BJ (cell line): Measurements from ENCODE around the gene SLC12A1. TPM values are rescaled to one million over a fixed set of nuclear protein-coding genes. Genes with fewer than 3 reads are reported as not detected.
"Not testable (repeated sequence)": the region's sequence is repeated elsewhere in the genome, so short reads cannot be mapped to it uniquely, and the experiment has no call there.

Experiments
- CTCF ChIA-PET: fragments of 350-600 bp; formaldehyde crosslinking; extraction: SDS; loops from one replicate; lab custom pipeline; 2021; ENCODE audit warnings: antibody characterized with exemption, inconsistent platforms; lab: Yijun Ruan, JAX
- POLR2A ChIA-PET: fragments of 300-600 bp; sonication (Branson Sonifier 250); formaldehyde crosslinking; extraction: SDS; loops from one replicate; lab custom pipeline; 2021; ENCODE audit warnings: antibody characterized with exemption; lab: Charles Lee
- DNase-seq: peaks from one replicate; pipeline ENCODE4 v3.0.0-alpha.2; 2011; ENCODE audit warnings: low read depth
- H3K27me3 ChIP-seq: 2 replicates; pipeline ENCODE4 v1.6.0; 2011; ENCODE audit warnings: low read length; ENCODE audit not compliant: control insufficient read depth, insufficient read depth
- H3K36me3 ChIP-seq: 2 replicates; pipeline ENCODE4 v1.5.1; 2011; ENCODE audit warnings: low read length; ENCODE audit not compliant: control insufficient read depth, insufficient read depth
- H3K4me3 ChIP-seq: 2 replicates; pipeline ENCODE4 v1.5.1; 2011; ENCODE audit warnings: low read depth, mild to moderate bottlenecking, control low read depth, low read length
- polyA plus RNA-seq: library from polyadenylated mRNA; depleted of rRNA; stranded (reverse); fragments of >200 nt; gene quantifications from 2 replicates; pipeline ENCODE4 v1.2.3, GENCODE V29; 2011
- TF ChIP-seq, protein P1 (sequence below): IDR thresholded peaks from 2 replicates; pipeline ENCODE4 v1.5.1; 2011; ENCODE audit warnings: low read depth, mild to moderate bottlenecking, control low read depth, inconsistent platforms, low read length, moderate library complexity; ENCODE audit not compliant: insufficient read depth

The SLC12A1 gene
- polyA plus RNA-seq, 1 experiment = not detected

DNA sequence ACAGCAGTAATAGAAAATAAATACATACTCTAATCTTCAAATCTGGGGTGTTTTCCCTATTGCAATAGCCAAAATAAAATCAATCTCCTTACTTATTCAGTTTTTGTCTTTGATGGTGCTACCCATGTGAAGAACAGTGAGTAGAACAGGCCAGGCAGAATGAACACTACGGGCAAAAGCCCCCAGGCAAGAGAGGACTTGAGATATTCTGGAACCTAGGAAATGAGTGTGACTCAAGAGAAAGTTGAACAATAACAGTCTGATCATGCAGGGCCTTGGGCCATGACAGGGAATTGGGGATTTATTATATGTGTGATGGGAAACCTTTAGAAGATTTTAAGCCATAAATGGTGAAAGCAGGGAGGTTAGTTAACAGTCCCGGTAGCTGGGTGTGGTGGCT lies 111.1 kb downstream of the SLC12A1 start:
- TF ChIP-seq, protein P1, sequence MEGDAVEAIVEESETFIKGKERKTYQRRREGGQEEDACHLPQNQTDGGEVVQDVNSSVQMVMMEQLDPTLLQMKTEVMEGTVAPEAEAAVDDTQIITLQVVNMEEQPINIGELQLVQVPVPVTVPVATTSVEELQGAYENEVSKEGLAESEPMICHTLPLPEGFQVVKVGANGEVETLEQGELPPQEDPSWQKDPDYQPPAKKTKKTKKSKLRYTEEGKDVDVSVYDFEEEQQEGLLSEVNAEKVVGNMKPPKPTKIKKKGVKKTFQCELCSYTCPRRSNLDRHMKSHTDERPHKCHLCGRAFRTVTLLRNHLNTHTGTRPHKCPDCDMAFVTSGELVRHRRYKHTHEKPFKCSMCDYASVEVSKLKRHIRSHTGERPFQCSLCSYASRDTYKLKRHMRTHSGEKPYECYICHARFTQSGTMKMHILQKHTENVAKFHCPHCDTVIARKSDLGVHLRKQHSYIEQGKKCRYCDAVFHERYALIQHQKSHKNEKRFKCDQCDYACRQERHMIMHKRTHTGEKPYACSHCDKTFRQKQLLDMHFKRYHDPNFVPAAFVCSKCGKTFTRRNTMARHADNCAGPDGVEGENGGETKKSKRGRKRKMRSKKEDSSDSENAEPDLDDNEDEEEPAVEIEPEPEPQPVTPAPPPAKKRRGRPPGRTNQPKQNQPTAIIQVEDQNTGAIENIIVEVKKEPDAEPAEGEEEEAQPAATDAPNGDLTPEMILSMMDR = no peak
- POLR2A ChIA-PET = no interaction called here
- DNase-seq = no peak
- CTCF ChIA-PET = interaction anchor here (0.9 kb wide), 1 partner anchor 31 kb away, joined by 3 read pairs; no protein-coding TSS in a partner anchor
- no peak overlapping the region for H3K4me3 ChIP-seq
- H3K27me3 ChIP-seq = peaks cover 3% of the 10 kb centered on the region; the same call in 1 of the 2 replicates
- H3K36me3 ChIP-seq = no peaks in the 10 kb centered on the region

DNA sequence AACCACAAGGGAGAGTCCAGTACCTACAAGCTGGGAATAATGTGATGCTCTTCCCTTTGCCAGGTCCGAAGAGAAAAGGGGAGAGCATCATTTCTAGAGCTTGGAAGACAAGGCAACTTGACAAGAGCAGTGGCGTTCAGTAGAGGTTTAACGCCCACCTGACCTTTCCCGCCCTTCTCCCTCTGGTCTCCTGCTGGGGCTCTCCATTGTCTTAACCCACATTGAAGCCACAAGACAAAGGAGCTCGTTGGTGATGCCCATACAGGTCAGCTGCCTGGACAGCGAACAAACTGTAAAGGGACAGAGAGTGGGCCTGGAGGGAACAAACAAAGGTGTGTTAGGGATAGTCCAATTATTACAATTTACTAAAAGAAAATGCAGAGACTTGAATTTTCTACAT lies 112.0 kb downstream of the SLC12A1 start:
- DNase-seq = no peak
- H3K4me3 ChIP-seq = no peak overlapping the region
- CTCF ChIA-PET = interaction anchor here (0.9 kb wide), 1 partner anchor 32 kb away, joined by 3 read pairs; no protein-coding TSS in a partner anchor
- TF ChIP-seq, protein P1 = no peak
- peaks cover 3% of the 10 kb centered on the region; the same call in 1 of the 2 replicates for H3K27me3 ChIP-seq
- POLR2A ChIA-PET = no interaction called here
- no peaks in the 10 kb centered on the region for H3K36me3 ChIP-seq

DNA sequence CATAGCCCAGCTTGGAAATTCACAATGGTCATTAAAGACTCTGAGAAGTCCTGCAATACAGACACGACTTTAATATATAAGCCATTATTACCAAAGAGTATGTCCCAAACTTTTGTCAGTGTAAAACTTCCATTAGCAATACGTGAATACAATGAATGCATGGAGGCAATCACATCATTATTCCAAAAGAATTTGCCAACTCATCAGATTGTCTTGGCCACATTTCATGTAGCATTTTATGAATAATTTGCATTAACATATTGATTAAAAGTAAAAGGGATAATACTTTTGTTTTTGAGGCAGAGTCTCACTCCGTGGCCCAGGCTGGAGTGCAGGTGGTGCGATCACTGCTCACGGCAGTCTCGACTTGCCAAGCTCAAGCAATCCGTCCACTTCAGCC lies 117.2 kb downstream of the SLC12A1 start:
- POLR2A ChIA-PET = no interaction called here

DNA sequence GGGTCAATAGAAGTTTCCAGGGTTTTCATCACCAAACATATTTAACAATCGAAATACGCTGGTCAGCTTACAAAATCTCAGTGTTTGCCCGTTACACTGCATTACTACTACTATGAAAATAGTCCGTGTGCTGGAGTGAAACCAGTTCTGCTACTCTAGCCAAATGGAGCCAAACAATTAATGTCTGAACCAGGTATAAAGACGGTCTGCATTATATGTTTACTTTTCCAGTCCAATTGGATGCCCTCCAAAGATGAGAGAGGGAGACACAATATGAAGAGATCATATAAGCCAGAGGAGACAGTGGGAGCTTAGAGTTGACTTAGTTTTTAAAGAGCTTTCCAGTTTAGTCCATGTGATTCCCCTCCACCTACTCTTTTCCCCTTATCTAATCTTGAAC lies 118.8 kb downstream of the SLC12A1 start:
- POLR2A ChIA-PET = no interaction called here
- CTCF ChIA-PET = no interaction called here

More for the DNA sequence above, 117.2 kb downstream of the SLC12A1 start:
- TF ChIP-seq, protein P1 = no peak
- CTCF ChIA-PET = no interaction called here
- no peak overlapping the region for H3K4me3 ChIP-seq
- peaks cover 2% of the 10 kb centered on the region; the same call in 1 of the 2 replicates for H3K27me3 ChIP-seq
- no peaks in the 10 kb centered on the region for H3K36me3 ChIP-seq
- DNase-seq = no peak

DNA sequence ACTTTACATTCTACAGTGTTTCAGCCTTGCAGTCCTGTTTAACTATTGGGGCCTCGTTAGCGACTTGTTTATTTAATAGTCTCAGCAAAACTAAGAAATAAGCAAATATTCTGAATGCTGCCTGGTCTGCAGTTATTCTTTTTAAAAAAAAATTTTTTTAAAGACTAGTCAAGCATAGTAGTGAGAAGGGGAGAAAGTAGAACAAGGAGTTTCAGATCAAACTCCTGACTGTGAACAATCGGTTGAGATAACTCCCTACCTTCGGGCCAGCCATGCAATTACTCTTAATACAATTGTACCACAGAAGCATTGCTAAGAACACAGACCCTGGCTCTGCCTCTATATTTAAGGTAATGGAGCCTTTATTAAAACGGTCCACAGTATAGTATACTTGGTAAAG lies 119.3 kb downstream of the SLC12A1 start:
- DNase-seq = no peak
- no peaks in the 10 kb centered on the region for H3K36me3 ChIP-seq
- CTCF ChIA-PET = no interaction called here
- H3K27me3 ChIP-seq = no peaks in the 10 kb centered on the region
- TF ChIP-seq, protein P1 = no peak
- H3K4me3 ChIP-seq = no peak overlapping the region
- POLR2A ChIA-PET = no interaction called here

More for the DNA sequence above, 118.8 kb downstream of the SLC12A1 start:
- DNase-seq = no peak
- no peaks in the 10 kb centered on the region for H3K27me3 ChIP-seq
- TF ChIP-seq, protein P1 = no peak
- H3K36me3 ChIP-seq = no peaks in the 10 kb centered on the region
- H3K4me3 ChIP-seq = no peak overlapping the region

DNA sequence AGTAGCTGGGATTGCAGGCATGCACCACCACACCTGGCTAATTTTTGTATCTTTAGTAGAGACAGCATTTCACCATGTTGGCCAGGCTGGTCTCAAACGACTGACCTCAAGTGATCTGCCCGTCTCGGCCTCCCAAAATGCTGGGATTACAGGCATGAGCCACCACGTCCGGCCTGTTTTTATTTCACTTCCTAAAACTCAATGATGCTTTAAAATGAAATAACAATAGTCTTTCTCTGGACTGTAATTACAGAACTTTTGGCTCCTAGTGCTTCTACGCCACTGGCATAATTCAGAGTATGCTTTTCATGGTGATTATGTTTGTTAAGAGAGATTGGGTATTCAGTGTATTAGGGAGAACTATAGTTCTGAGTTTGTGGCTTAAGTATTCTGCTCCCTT lies 120.1 kb downstream of the SLC12A1 start:
- H3K4me3 ChIP-seq, DNase-seq, H3K27me3 ChIP-seq, H3K36me3 ChIP-seq, POLR2A ChIA-PET, CTCF ChIA-PET: not testable (repeated sequence)
